Measurements from ENCODE around the gene RAD9A. TPM values are rescaled to one million over a fixed set of nuclear protein-coding genes. Genes with fewer than 3 reads are reported as not detected.

Gene RAD9A
- total RNA-seq, 1 experiment from 2014 or later: 20.9 TPM

GRCh38 chr11:67392183-67392715, 463 bp downstream of the RAD9A start:
- Histone ChIP-seq H2AFZ (ENCODE audit: low read length) (no peak overlapping the region), H3K27ac (ENCODE audit: insufficient read length, low read depth, low read length) (no peak overlapping the region), H3K18ac (ENCODE audit: insufficient read length, low read depth, low read length) (no peak overlapping the region), H3K4me1 (ENCODE audit: insufficient read depth, low read length) (no peaks in the 10 kb centered on the region; the same call in 1 of the 2 replicates), H2BK15ac (ENCODE audit: low read depth, low read length) (no peak overlapping the region), H3K9me3 (ENCODE audit: control insufficient read depth, low read depth, low read length) (no peaks in the 10 kb centered on the region), H3K79me1 (ENCODE audit: insufficient read depth, low read depth, low read length, poor library complexity, severe bottlenecking) (no peaks in the 10 kb centered on the region), H3K4ac (ENCODE audit: low read depth, low read length) (no peak overlapping the region), H3K14ac (ENCODE audit: insufficient read depth, low read length) (no peak overlapping the region), H4K20me1 (ENCODE audit: control insufficient read depth, insufficient read depth, insufficient read length) (no peaks in the 10 kb centered on the region), H3K27me3 (ENCODE audit: insufficient read depth, low read length) (no peaks in the 10 kb centered on the region), H3K56ac (ENCODE audit: insufficient read length, low read depth, low read length) (no peak overlapping the region), H2BK20ac (ENCODE audit: low read depth, low read length, poor library complexity, severe bottlenecking) (no peak overlapping the region), H3K4me2 (ENCODE audit: insufficient read depth, insufficient read length, low read length) (peak overlapping the region; percentile 42), H3K9ac (ENCODE audit: extremely low read depth, insufficient read length, low read length) (peak overlapping the region; percentile 61), H3T11ph (ENCODE audit: low read length) (no peak overlapping the region), H4K5ac (ENCODE audit: insufficient read length, low read depth, low read length) (no peak overlapping the region), H4K91ac (ENCODE audit: insufficient read length, low read depth, low read length) (no peak overlapping the region), H3K23ac (ENCODE audit: insufficient read length, low read depth, low read length) (no peak overlapping the region), H2BK12ac (ENCODE audit: insufficient read length, low read depth, low read length) (no peak overlapping the region), H2BK5ac (ENCODE audit: insufficient read length, low read length) (no peak overlapping the region), H3K79me2 (ENCODE audit: insufficient read depth, low read length) (no peaks in the 10 kb centered on the region), H3K23me2 (ENCODE audit: insufficient read length, low read depth, low read length, poor library complexity, severe bottlenecking) (peaks cover 13% of the 10 kb centered on the region), H2BK120ac (ENCODE audit: low read depth, low read length, poor library complexity, severe bottlenecking) (no peak overlapping the region), H2AK5ac (ENCODE audit: insufficient read length, low read length) (no peak overlapping the region), H4K8ac (replicated peaks; ENCODE audit: insufficient read length, low read depth, low read length) (no peak overlapping the region)
- Mint-ChIP-seq H3K27ac (peak overlapping the region in 1 of 3 experiments; percentile 20; a peak in 1 of 7 replicates), H3K36me3 (ENCODE audit: insufficient read depth in 1 of 3, low read depth in 3 of 3) (peaks cover 9 to 27% (median 23%) of the 10 kb centered on the region in 3 experiments), H3K9me3 (no peaks in the 10 kb centered on the region; a peak in 1 of 5 replicates), H3K4me1 (peaks cover 26 to 35% of the 10 kb centered on the region in 2 experiments), H3K27me3 (ENCODE audit: low read depth) (no peaks in the 10 kb centered on the region; the same call in 1 of the 2 replicates), H3K4me3 (peak overlapping the region; percentile 71 to 92)
- DNase-seq: no peak
- no peak for TF ChIP-seq CTCF (conservative IDR thresholded peaks at IDR 0.05)
- WGBS (ENCODE audit: extremely low coverage, insufficient read length, low lambda C conversion rate): no CpG with 5 or more reads among the region's 31 CpGs

All from H9 (cell line).